A549 (cell line): ENCODE measurements around the gene ARID5B. TPM values are rescaled to one million over a fixed set of nuclear protein-coding genes. Genes with fewer than 3 reads are reported as not detected.

ENCODE experiments used
- ATAC-seq, 2 experiments: fragments of 200-7000 bp in 1 of 2; fragments of >200 bp in 1 of 2; cut with Nextera tagmentation in 1 of 2; cut with Tn5 transposase in 1 of 2; 3 replicates each; pipeline versions ENCODE4 v1.8.0 to v1.9.1; 2018 to 2020; ENCODE audit warnings: mild to moderate bottlenecking in 1 of 2, moderate library complexity in 1 of 2
- CTCF ChIA-PET: fragments of 300-600 bp; sonication (Branson Sonifier 250); formaldehyde crosslinking; extraction: SDS; loops from one replicate; lab custom pipeline; 2021; ENCODE audit warnings: antibody characterized with exemption, inconsistent platforms; lab: Yijun Ruan, JAX
- POLR2A ChIA-PET: fragments of 350-600 bp; formaldehyde crosslinking; extraction: SDS; loops from one replicate; lab custom pipeline; 2021; ENCODE audit warnings: antibody characterized with exemption, inconsistent platforms; lab: Yijun Ruan, JAX
- DNase-seq, 2 experiments: peaks; one replicate each; pipeline versions ENCODE4 v3.0.0 to v3.0.0-alpha.2; 2011 to 2016; ENCODE audit warnings: low read depth in 1 of 2, low spot score in 1 of 2
- FAIRE-seq: peaks from 2 replicates; lab custom pipeline; 2011; peaks lifted over from hg19 to GRCh38; lab: Jason Lieb, UNC
- H3K27ac ChIP-seq, 2 experiments: fragments of >200 bp; sonication (Bioruptor Twin); formaldehyde crosslinking; 3 replicates each; pipeline ENCODE4 v1.5.1; 2016 to 2017
- H3K4me1 ChIP-seq: fragments of >200 bp; sonication (Bioruptor Twin); formaldehyde crosslinking; 3 replicates; pipeline ENCODE4 v1.6.1; 2016
- H3K4me2 ChIP-seq: fragments of >200 bp; sonication (Bioruptor Twin); formaldehyde crosslinking; 3 replicates; pipeline ENCODE4 v1.6.1; 2016
- H3K4me3 ChIP-seq: fragments of >200 bp; sonication (Bioruptor Twin); formaldehyde crosslinking; 3 replicates; pipeline ENCODE4 v1.5.1; 2016
- H3K9me3 ChIP-seq: fragments of >200 bp; sonication (Bioruptor Twin); formaldehyde crosslinking; 3 replicates; pipeline ENCODE4 v1.6.1; 2016
- CHD2 ChIP-seq: fragments of 150-350 bp; IDR thresholded peaks from 2 replicates; pipeline ENCODE4 v1.6.1; 2014; ENCODE audit warnings: low read length; ENCODE audit not compliant: partially characterized antibody
- CTCF ChIP-seq: fragments of >200 bp; sonication (Bioruptor Twin); formaldehyde crosslinking; IDR thresholded peaks from 3 replicates; pipeline ENCODE4 v1.5.1; 2016
- EHMT2 ChIP-seq: fragments of 200-600 bp; sonication (generic); IDR thresholded peaks from 2 replicates; pipeline ENCODE4 v1.6.1; 2016; ENCODE audit warnings: antibody characterized with exemption, low read depth, mild to moderate bottlenecking, moderate library complexity
- EP300 ChIP-seq, 2 experiments: fragments of >200 bp; sonication (Bioruptor Twin); formaldehyde crosslinking; IDR thresholded peaks; 2 replicates in 1 of 2; 3 replicates in 1 of 2; pipeline ENCODE4 v1.6.1; 2016 to 2017
- FOSB ChIP-seq: fragments of 250-450 bp; sonication (Bioruptor Pico); IDR thresholded peaks from 2 replicates; pipeline ENCODE4 v1.5.0; 2020; ENCODE audit warnings: mild to moderate bottlenecking, moderate library complexity
- FOXS1 ChIP-seq: fragments of 250-450 bp; sonication (Bioruptor Pico); IDR thresholded peaks from 2 replicates; pipeline ENCODE4 v1.5.0; 2020; ENCODE audit warnings: mild to moderate bottlenecking, moderate library complexity
- GATA3 ChIP-seq: IDR thresholded peaks from 2 replicates; pipeline ENCODE4 v1.6.1; 2012; ENCODE audit warnings: borderline replicate concordance
- HDAC2 ChIP-seq: fragments of 200-600 bp; sonication (generic); IDR thresholded peaks from 2 replicates; pipeline ENCODE4 v1.6.1; 2016
- HEYL ChIP-seq: fragments of 250-450 bp; sonication (Bioruptor Pico); IDR thresholded peaks from 2 replicates; pipeline ENCODE4 v1.8.0; 2021; ENCODE audit warnings: mild to moderate bottlenecking, moderate library complexity
- HOXA7 ChIP-seq: fragments of 250-450 bp; sonication (Bioruptor Pico); IDR thresholded peaks from 2 replicates; pipeline ENCODE4 v1.5.0; 2020; ENCODE audit warnings: mild to moderate bottlenecking, moderate library complexity
- JUNB ChIP-seq: fragments of >200 bp; sonication (Bioruptor Twin); formaldehyde crosslinking; IDR thresholded peaks from 2 replicates; pipeline ENCODE4 v1.6.1; 2016
- MAFK ChIP-seq: fragments of 450-650 bp; IDR thresholded peaks from 2 replicates; pipeline ENCODE4 v1.6.1; 2014; ENCODE audit not compliant: partially characterized antibody
- MAZ ChIP-seq: fragments of 150-350 bp; IDR thresholded peaks from 2 replicates; pipeline ENCODE4 v1.6.1; 2014; ENCODE audit warnings: antibody characterized with exemption, low read depth, low read length, borderline replicate concordance
- NFE2L2 ChIP-seq: fragments of 150-350 bp; conservative IDR thresholded peaks from 2 replicates; pipeline ENCODE4 v1.6.1; 2014; ENCODE audit warnings: low read length
- NPAS2 ChIP-seq: fragments of 250-450 bp; sonication (Bioruptor Pico); IDR thresholded peaks from 2 replicates; pipeline ENCODE4 v1.8.0; 2022; ENCODE audit warnings: mild to moderate bottlenecking, moderate library complexity, borderline replicate concordance
- POLR2A ChIP-seq: IDR thresholded peaks from 2 replicates; pipeline ENCODE4 v1.6.1; 2012; ENCODE audit warnings: mild to moderate bottlenecking, low read length
- POLR2AphosphoS2 ChIP-seq: conservative IDR thresholded peaks from 2 replicates; pipeline ENCODE4 v1.6.1; 2012; ENCODE audit warnings: low read length, improper control_type of control experiment, inconsistent platforms
- WGBS: methylation state at CpG from one replicate; pipeline ENCODE4 v1.1.6; 2017; ENCODE audit errors: missing lambda C conversion rate; 5-methylcytosine and 5-hydroxymethylcytosine counted together
- polyA plus RNA-seq, 4 experiments: library from polyadenylated mRNA; depleted of rRNA in 3 of 4; stranded (reverse); fragments of >200 nt; fragmentation: RNase III in 1 of 4; extraction: RNeasy Plus Mini Kit Qiagen cat#74134 plus additional on column Dnase treatment in 1 of 4; gene quantifications; 2 replicates in 3 of 4; 3 replicates in 1 of 4; pipeline ENCODE4 v1.2.3, GENCODE V29; 2011 to 2017
- TF ChIP-seq, protein P1 (sequence below): fragments of 200-600 bp; sonication (generic); IDR thresholded peaks from 2 replicates; pipeline ENCODE4 v1.6.1; 2016; ENCODE audit warnings: antibody characterized with exemption, mild to moderate bottlenecking, moderate library complexity
- TF ChIP-seq, protein P2 (sequence below): fragments of >200 bp; sonication (Bioruptor Twin); formaldehyde crosslinking; IDR thresholded peaks from 2 replicates; pipeline ENCODE4 v1.6.1; 2016
- TF ChIP-seq, protein P3 (sequence below): IDR thresholded peaks from 2 replicates; pipeline ENCODE4 v1.6.1; 2012

The ARID5B gene
- polyA plus RNA-seq, 2 of the 4 experiments (the other 2 are of a cell fraction), result 0.75 to 1.6 TPM

DNA sequence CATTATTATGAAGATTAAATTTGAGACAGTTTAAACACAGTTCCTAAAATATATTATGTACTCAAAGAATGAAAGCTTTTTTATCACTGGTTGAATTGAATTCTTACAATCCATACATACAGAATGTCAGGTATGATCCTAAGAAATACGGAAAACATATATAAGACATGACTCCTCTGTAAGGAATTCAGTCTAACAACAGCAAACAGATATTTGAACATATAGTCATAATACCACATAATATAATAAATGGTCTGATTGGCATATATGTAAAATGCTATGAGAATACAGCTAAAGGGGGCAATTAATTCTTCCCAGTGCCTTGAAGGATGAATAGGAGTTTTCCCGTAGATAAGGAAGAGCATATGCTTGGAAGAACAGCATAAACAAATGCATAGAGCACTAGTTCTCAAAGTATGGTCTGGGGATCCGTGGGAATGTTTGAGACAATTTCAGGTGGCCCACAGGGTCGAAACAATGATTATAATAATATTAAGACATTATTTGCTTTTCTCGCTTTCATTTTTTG, 10.6 kb upstream of the ARID5B start:
- ATAC-seq, result no peak
- Histone ChIP-seq H3K4me2 (no peak overlapping the region), H3K4me3 (no peak overlapping the region), H3K4me1 (no peaks in the 10 kb centered on the region), H3K9me3 (no peaks in the 10 kb centered on the region), H3K27ac (no peak overlapping the region)
- 53% methylated on average over 5 of the region's 5 CpGs for WGBS
- no peak for FAIRE-seq
- ChIA-PET CTCF (interaction anchor here (1.2 to 1.5 kb wide), 2 partner anchors 9 to 33 kb away, joined by 3 read pairs; no protein-coding TSS in a partner anchor), POLR2A (no interaction called here)
- DNase-seq, result no peak
- TF ChIP-seq MAZ (no peak), FOXS1 (CRISPR knock-in tag) (no peak), NPAS2 (no peak), EHMT2 (no peak), CHD2 (no peak), JUNB (no peak), FOSB (CRISPR knock-in tag) (no peak), HEYL (CRISPR knock-in tag) (no peak), HOXA7 (CRISPR knock-in tag) (no peak), EP300 (IDR thresholded peaks at IDR 0.05) (no peak)
- TF ChIP-seq, protein P1, sequence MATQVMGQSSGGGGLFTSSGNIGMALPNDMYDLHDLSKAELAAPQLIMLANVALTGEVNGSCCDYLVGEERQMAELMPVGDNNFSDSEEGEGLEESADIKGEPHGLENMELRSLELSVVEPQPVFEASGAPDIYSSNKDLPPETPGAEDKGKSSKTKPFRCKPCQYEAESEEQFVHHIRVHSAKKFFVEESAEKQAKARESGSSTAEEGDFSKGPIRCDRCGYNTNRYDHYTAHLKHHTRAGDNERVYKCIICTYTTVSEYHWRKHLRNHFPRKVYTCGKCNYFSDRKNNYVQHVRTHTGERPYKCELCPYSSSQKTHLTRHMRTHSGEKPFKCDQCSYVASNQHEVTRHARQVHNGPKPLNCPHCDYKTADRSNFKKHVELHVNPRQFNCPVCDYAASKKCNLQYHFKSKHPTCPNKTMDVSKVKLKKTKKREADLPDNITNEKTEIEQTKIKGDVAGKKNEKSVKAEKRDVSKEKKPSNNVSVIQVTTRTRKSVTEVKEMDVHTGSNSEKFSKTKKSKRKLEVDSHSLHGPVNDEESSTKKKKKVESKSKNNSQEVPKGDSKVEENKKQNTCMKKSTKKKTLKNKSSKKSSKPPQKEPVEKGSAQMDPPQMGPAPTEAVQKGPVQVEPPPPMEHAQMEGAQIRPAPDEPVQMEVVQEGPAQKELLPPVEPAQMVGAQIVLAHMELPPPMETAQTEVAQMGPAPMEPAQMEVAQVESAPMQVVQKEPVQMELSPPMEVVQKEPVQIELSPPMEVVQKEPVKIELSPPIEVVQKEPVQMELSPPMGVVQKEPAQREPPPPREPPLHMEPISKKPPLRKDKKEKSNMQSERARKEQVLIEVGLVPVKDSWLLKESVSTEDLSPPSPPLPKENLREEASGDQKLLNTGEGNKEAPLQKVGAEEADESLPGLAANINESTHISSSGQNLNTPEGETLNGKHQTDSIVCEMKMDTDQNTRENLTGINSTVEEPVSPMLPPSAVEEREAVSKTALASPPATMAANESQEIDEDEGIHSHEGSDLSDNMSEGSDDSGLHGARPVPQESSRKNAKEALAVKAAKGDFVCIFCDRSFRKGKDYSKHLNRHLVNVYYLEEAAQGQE, result no peak
- TF ChIP-seq, protein P2, sequence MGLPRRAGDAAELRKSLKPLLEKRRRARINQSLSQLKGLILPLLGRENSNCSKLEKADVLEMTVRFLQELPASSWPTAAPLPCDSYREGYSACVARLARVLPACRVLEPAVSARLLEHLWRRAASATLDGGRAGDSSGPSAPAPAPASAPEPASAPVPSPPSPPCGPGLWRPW, result no peak

- TF ChIP-seq CTCF (no peak), HDAC2 (no peak), MAFK (no peak)
- Histone ChIP-seq H3K4me1 (peaks cover 3% of the 10 kb centered on the region; the same call in 2 of the 3 replicates), H3K9me3 (no peaks in the 10 kb centered on the region), H3K4me2 (no peak overlapping the region), H3K27ac (no peak overlapping the region), H3K4me3 (no peak overlapping the region)
- WGBS, result 53% methylated on average over 5 of the region's 5 CpGs
- no peak for ATAC-seq
- FAIRE-seq, result no peak
- CTCF ChIA-PET, result interaction anchor here (1.2 to 1.5 kb wide), 2 partner anchors 8 to 32 kb away, joined by 3 read pairs; no protein-coding TSS in a partner anchor
- DNase-seq, result no peak
- POLR2A ChIA-PET, result no interaction called here
Measured at GRCh38 chr10:61891906-61892585, 9.5 kb upstream of the ARID5B start.

DNA sequence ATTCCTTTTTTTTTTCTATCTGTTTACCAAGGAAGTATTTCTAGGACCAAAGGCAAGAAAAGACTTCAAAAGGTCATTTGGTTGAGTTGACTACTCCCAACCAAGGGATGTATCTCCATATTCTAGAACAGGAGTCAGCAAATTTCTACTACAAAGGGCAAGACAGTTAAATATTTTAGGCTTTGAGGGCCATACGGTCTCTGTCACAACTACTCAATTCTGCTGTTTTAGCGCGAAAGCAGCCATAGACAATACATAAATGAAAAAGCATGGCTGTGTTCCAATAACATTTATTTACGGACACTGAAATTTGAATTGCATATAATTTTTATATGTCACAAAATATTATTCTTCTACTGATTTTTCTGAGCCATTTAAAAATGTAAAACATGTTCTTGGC, 8.5 kb upstream of the ARID5B start:
- Histone ChIP-seq H3K27ac (no peak overlapping the region), H3K9me3 (no peaks in the 10 kb centered on the region), H3K4me1 (peaks cover 12% of the 10 kb centered on the region; the same call in 2 of the 3 replicates), H3K4me3 (no peak overlapping the region), H3K4me2 (no peak overlapping the region)
- POLR2A ChIA-PET, result no interaction called here
- WGBS, result 91% methylated on average over 4 of the region's 4 CpGs
- TF ChIP-seq, protein P1, result no peak
- TF ChIP-seq POLR2A (no peak), NFE2L2 (no peak), GATA3 (no peak), CHD2 (no peak), JUNB (no peak), POLR2AphosphoS2 (no peak)
- TF ChIP-seq, protein P3, sequence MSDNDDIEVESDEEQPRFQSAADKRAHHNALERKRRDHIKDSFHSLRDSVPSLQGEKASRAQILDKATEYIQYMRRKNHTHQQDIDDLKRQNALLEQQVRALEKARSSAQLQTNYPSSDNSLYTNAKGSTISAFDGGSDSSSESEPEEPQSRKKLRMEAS, result no peak
- CTCF ChIA-PET, result no interaction called here
- ATAC-seq (no peak), FAIRE-seq (no peak), DNase-seq (no peak)
